ENCODE measurements around the gene LGI1.

GRCh38 chr10:93754761-93755160, 3.0 kb upstream of the LGI1 start:
- no peak for TF ChIP-seq YY1 (IDR thresholded peaks at IDR 0.05; ENCODE audit: insufficient read depth, insufficient read length)
- TF ChIP-seq ZNF274 (IDR thresholded peaks at IDR 0.05; ENCODE audit: low read depth, low read length), result no peak
- no peak for TF ChIP-seq SUZ12 (IDR thresholded peaks at IDR 0.05; ENCODE audit: extremely low read depth, insufficient read depth, insufficient read length)

Data from NT2/D1 (cell line).